Measurements from ENCODE around the gene TAS2R16. TPM values are rescaled to one million over a fixed set of nuclear protein-coding genes. Genes with fewer than 3 reads are reported as not detected.
A peak's percentile ranks its signal among the peaks of the same experiment; 100 is the strongest.

The TAS2R16 gene
- total RNA-seq, 1 experiment from 2014 or later = not detected

DNA sequence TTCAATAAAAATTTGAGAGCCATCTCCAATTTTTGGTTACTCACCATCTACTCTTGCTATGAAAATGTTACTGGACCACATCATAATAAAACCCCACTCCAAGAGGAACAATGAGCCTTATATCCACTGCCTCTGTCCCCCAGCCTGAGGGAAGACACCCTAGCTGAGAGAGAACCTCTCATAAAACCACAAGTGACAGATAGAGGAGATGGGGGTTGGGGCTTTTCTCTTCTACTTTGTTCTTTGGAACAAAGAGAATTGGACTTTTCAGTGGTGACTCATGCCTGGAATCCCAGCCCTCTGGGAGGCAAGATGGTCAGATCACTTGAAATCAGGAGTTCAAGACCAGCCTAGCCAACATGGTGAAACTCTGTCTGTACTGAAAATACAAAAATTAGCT lies 27.6 kb upstream of the TAS2R16 start:
- no peak overlapping the region for H3K9ac ChIP-seq (ENCODE audit: low read length)
- H3F3A ChIP-seq (ENCODE audit: low read length, unreplicated experiment) = no peaks in the 10 kb centered on the region
- ChIA-PET POLR2A (ENCODE audit: unreplicated experiment) (no interaction called here), CTCF (no interaction called here)
- no peaks in the 10 kb centered on the region for H4K20me1 ChIP-seq (ENCODE audit: low read length)
- BruUV-seq (replicated peaks) = no TSS peak
- H3K9me3 ChIP-seq (ENCODE audit: low read length) = no peaks in the 10 kb centered on the region
- no peak overlapping the region for H2AFZ ChIP-seq (ENCODE audit: low read length)
- H3K4me1 ChIP-seq (ENCODE audit: insufficient read depth, low read length) = peaks cover 14% of the 10 kb centered on the region
- TF ChIP-seq CTCF (conservative IDR thresholded peaks at IDR 0.05; ENCODE audit: low read depth, low read length) (no peak), EZH2 (IDR thresholded peaks at IDR 0.05; ENCODE audit: low read length, unreplicated experiment) (no peak), EZH2phosphoT487 (IDR thresholded peaks at IDR 0.05; ENCODE audit: borderline replicate concordance, low read length) (no peak)
- no peaks in the 10 kb centered on the region; the same call in 1 of the 2 replicates for H3K36me3 ChIP-seq (ENCODE audit: low read depth, low read length)
- H3K27me3 ChIP-seq (ENCODE audit: low read length) = no peaks in the 10 kb centered on the region
- H3K9me2 ChIP-seq (replicated peaks; ENCODE audit: low read length) = no peaks in the 10 kb centered on the region
- 0 out of 2 replicates have a peak overlapping the region, but pooled peaks have one; percentile 39 for H3K27ac ChIP-seq (ENCODE audit: low read length)
- intact Hi-C loops (cut with micrococcal nuclease) = no loop called here
- DNase-seq (peak; percentile 58), ATAC-seq (peak; percentile 13; the same call in 1 of the 2 replicates)
- H3K79me2 ChIP-seq (ENCODE audit: low read length) = no peaks in the 10 kb centered on the region
- H3K4me2 ChIP-seq (ENCODE audit: low read length) = no peak overlapping the region
- H3K4me3 ChIP-seq (ENCODE audit: low read length) = no peak overlapping the region

GRCh38 chr7:123022576-123022975 lies 27.1 kb upstream of the TAS2R16 start:
- Histone ChIP-seq H3F3A (ENCODE audit: low read length, unreplicated experiment) (no peaks in the 10 kb centered on the region), H3K9ac (ENCODE audit: low read length) (no peak overlapping the region), H3K9me2 (replicated peaks; ENCODE audit: low read length) (no peaks in the 10 kb centered on the region), H2AFZ (ENCODE audit: low read length) (no peak overlapping the region), H3K9me3 (ENCODE audit: low read length) (no peaks in the 10 kb centered on the region), H3K79me2 (ENCODE audit: low read length) (no peaks in the 10 kb centered on the region), H3K36me3 (ENCODE audit: low read depth, low read length) (no peaks in the 10 kb centered on the region; the same call in 1 of the 2 replicates), H3K27me3 (ENCODE audit: low read length) (no peaks in the 10 kb centered on the region), H3K4me3 (ENCODE audit: low read length) (no peak overlapping the region), H3K4me2 (ENCODE audit: low read length) (no peak overlapping the region), H4K20me1 (ENCODE audit: low read length) (no peaks in the 10 kb centered on the region), H3K4me1 (ENCODE audit: insufficient read depth, low read length) (peaks cover 14% of the 10 kb centered on the region), H3K27ac (ENCODE audit: low read length) (peak overlapping the region; percentile 39; the same call in 1 of the 2 replicates)
- DNase-seq (peak; percentile 32), ATAC-seq (no peak)
- TF ChIP-seq EZH2 (IDR thresholded peaks at IDR 0.05; ENCODE audit: low read length, unreplicated experiment) (no peak), CTCF (conservative IDR thresholded peaks at IDR 0.05; ENCODE audit: low read depth, low read length) (no peak), EZH2phosphoT487 (IDR thresholded peaks at IDR 0.05; ENCODE audit: borderline replicate concordance, low read length) (no peak)
- intact Hi-C loops (cut with micrococcal nuclease) = no loop called here
- BruUV-seq (replicated peaks) = no TSS peak
- CTCF ChIA-PET = no interaction called here
- POLR2A ChIA-PET (ENCODE audit: unreplicated experiment) = no interaction called here

GRCh38 chr7:123012435-123012834 lies 16.9 kb upstream of the TAS2R16 start:
- intact Hi-C loops (cut with micrococcal nuclease) = no loop called here
- ChIA-PET CTCF (interaction anchor here (0.7 kb wide), 1 partner anchor 478 kb away, joined by 3 read pairs; no protein-coding TSS in a partner anchor), POLR2A (ENCODE audit: unreplicated experiment) (no interaction called here)
- Histone ChIP-seq H3K9ac (ENCODE audit: low read length) (no peak overlapping the region), H3K4me1 (ENCODE audit: insufficient read depth, low read length) (peaks cover 12% of the 10 kb centered on the region), H3K27ac (ENCODE audit: low read length) (peak overlapping the region; percentile 52), H2AFZ (ENCODE audit: low read length) (no peak overlapping the region), H3K4me3 (ENCODE audit: low read length) (no peak overlapping the region), H4K20me1 (ENCODE audit: low read length) (no peaks in the 10 kb centered on the region), H3K4me2 (ENCODE audit: low read length) (peak overlapping the region; percentile 41), H3K27me3 (ENCODE audit: low read length) (no peaks in the 10 kb centered on the region), H3K36me3 (ENCODE audit: low read depth, low read length) (no peaks in the 10 kb centered on the region), H3K9me2 (replicated peaks; ENCODE audit: low read length) (no peaks in the 10 kb centered on the region), H3K79me2 (ENCODE audit: low read length) (no peaks in the 10 kb centered on the region), H3K9me3 (ENCODE audit: low read length) (no peaks in the 10 kb centered on the region), H3F3A (ENCODE audit: low read length, unreplicated experiment) (no peaks in the 10 kb centered on the region)
- BruUV-seq (replicated peaks) = no TSS peak
- DNase-seq (no peak), ATAC-seq (no peak)
- no peak for TF ChIP-seq EZH2phosphoT487 (IDR thresholded peaks at IDR 0.05; ENCODE audit: borderline replicate concordance, low read length)
- TF ChIP-seq EZH2 (IDR thresholded peaks at IDR 0.05; ENCODE audit: low read length, unreplicated experiment) = no peak
- no peak for TF ChIP-seq CTCF (conservative IDR thresholded peaks at IDR 0.05; ENCODE audit: low read depth, low read length)

All from PC-3 (cell line).